Lower lobe of right lung (tissue), 2 donors: ENCODE measurements around the gene SZT2. TPM values are rescaled to one million over a fixed set of nuclear protein-coding genes. Genes with fewer than 3 reads are reported as not detected.

Experiments
- ATAC-seq, 2 donors: fragments of 200-7000 bp; cut with Tn5 transposase; one replicate each; pipeline ENCODE4 v1.9.1; 2020 to 2022; ENCODE audit warnings: mild to moderate bottlenecking in 2 of 2, moderate library complexity in 2 of 2
- DNase-seq: peaks from one replicate; pipeline ENCODE4 v3.0.0-alpha.2; 2020
- H3K27ac ChIP-seq: fragments of 200-600 bp; one replicate; pipeline ENCODE4 v1.8.0; 2022
- H3K27me3 ChIP-seq: fragments of 200-600 bp; one replicate; pipeline ENCODE4 v1.8.0; 2022; ENCODE audit warnings: low read depth
- H3K36me3 ChIP-seq: fragments of 200-600 bp; one replicate; pipeline ENCODE4 v1.8.0; 2022; ENCODE audit warnings: mild to moderate bottlenecking
- H3K4me1 ChIP-seq: fragments of 200-600 bp; one replicate; pipeline ENCODE4 v1.8.0; 2022
- H3K4me3 ChIP-seq: fragments of 200-600 bp; one replicate; pipeline ENCODE4 v1.8.0; 2022; ENCODE audit warnings: mild to moderate bottlenecking
- H3K9me3 ChIP-seq: fragments of 200-600 bp; one replicate; pipeline ENCODE4 v1.8.0; 2022
- intact Hi-C: fragments of 100-400 bp; cut with DNase I; formaldehyde crosslinking; loops from one replicate; pipeline ENCODE4 v1.11.0; 2022
- total RNA-seq: library from RNA; stranded (reverse); fragmentation: NEBNext Ultra II Directional; extraction: Animal tissue kit (Norgen Biotek cat#: 25700); gene quantifications from one replicate; pipeline ENCODE4 v1.2.1, GENCODE V29; 2021
- TF ChIP-seq, protein P1 (sequence below): fragments of 200-600 bp; IDR thresholded peaks from one replicate; pipeline ENCODE4 v1.8.0; 2022; ENCODE audit warnings: antibody characterized with exemption, mild to moderate bottlenecking
- donor health status: DM: no; HTN: yes; CAD: no; lungs with severe emphysema.

SZT2 gene
- total RNA-seq, 1 donor from 2014 or later, result 71.5 TPM

DNA sequence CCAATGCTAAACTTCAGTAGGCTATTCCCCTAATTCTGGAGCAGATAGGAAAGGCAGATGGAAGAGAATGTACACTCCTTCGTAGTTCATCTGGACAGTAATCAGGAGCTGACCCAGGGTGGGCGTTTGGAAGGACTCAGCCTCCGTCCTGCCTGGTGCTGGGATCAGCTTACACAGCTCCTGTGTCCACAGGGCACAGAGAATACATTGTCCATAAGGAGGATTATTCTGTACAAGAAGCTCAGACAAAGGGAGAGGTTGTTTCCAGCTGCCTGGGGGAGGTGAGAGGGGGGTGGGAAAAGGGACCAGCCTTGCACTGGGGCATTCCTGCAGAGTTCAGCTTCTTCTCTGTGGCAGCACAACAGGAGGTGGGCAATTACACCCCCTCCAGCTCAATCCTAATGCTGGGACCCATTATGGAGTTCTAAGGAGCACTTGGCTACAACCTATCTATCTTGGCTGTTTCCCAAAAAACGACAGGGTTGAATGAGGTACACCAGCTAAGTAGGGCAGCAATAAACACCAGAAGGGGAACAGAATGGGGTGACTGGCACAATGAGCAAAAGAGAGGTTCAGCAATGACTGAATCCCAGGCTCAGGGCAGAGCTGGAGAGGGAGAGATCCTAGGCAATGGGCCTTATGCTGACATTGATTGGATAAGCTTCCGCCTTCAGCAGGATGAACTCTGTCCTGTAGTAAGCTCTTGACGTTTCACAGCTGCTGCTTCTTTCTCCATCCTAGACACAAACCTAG lies 7.5 kb upstream of the SZT2 start:
- Histone ChIP-seq H3K4me1 (peaks cover 18% of the 10 kb centered on the region), H3K36me3 (peaks cover 76% of the 10 kb centered on the region), H3K27ac (no peak overlapping the region), H3K4me3 (no peak overlapping the region), H3K9me3 (no peaks in the 10 kb centered on the region), H3K27me3 (no peaks in the 10 kb centered on the region)
- intact Hi-C loops, result no loop called here
- DNase-seq (no peak), ATAC-seq (peak in 1 of 2 donors; percentile 18)
- TF ChIP-seq, protein P1, sequence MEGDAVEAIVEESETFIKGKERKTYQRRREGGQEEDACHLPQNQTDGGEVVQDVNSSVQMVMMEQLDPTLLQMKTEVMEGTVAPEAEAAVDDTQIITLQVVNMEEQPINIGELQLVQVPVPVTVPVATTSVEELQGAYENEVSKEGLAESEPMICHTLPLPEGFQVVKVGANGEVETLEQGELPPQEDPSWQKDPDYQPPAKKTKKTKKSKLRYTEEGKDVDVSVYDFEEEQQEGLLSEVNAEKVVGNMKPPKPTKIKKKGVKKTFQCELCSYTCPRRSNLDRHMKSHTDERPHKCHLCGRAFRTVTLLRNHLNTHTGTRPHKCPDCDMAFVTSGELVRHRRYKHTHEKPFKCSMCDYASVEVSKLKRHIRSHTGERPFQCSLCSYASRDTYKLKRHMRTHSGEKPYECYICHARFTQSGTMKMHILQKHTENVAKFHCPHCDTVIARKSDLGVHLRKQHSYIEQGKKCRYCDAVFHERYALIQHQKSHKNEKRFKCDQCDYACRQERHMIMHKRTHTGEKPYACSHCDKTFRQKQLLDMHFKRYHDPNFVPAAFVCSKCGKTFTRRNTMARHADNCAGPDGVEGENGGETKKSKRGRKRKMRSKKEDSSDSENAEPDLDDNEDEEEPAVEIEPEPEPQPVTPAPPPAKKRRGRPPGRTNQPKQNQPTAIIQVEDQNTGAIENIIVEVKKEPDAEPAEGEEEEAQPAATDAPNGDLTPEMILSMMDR, result no peak

DNA sequence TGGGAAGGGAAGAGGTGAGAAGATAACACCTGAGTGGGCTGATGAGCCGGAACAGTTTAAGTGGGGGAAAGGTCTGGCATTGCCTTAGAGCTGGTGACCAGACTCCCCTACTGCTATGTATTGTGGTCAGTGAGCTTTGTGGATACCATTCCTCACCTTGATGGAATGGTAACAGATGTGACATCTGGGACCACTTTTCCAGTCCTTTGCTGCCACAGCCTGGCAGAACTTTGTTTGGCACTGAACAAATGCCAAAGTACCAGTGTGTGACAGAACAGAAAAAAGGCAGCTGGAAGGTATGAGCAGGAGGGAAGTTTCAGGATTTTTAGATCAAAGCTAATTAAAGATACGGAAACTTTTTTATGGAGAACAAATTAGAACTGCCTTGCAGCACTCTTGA lies 6.2 kb upstream of the SZT2 start:
- Histone ChIP-seq H3K4me3 (no peak overlapping the region), H3K27ac (no peak overlapping the region), H3K36me3 (peaks cover 74% of the 10 kb centered on the region), H3K9me3 (no peaks in the 10 kb centered on the region), H3K27me3 (no peaks in the 10 kb centered on the region), H3K4me1 (peaks cover 28% of the 10 kb centered on the region)
- TF ChIP-seq, protein P1, result peak; percentile 12
- DNase-seq (no peak), ATAC-seq (no peak)
- intact Hi-C loops, result no loop called here

DNA sequence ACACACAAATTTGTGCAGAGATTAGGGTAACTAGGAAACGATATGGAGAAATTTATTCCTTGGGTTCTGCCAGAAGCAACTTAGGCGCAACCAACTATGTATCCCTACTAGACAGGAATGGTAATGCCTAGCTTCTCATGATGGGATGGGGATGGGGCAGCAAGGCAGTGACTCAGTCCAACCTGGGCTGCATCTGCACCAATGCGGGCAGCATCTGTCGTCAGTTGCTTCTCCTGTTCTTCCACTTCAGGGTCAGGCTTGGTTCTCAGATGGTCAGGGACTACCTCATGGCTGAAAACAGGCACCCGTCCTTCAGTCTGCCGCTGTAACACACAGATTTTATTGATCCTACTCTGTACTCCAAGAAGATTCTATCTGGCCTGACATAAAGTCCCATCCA lies 3.0 kb upstream of the SZT2 start:
- TF ChIP-seq, protein P1, result no peak
- Histone ChIP-seq H3K27me3 (no peaks in the 10 kb centered on the region), H3K27ac (no peak overlapping the region), H3K9me3 (no peaks in the 10 kb centered on the region), H3K36me3 (peaks cover 59% of the 10 kb centered on the region), H3K4me1 (peaks cover 44% of the 10 kb centered on the region), H3K4me3 (no peak overlapping the region)
- intact Hi-C loops, result no loop called here
- no peak for DNase-seq
- no peak for ATAC-seq

DNA sequence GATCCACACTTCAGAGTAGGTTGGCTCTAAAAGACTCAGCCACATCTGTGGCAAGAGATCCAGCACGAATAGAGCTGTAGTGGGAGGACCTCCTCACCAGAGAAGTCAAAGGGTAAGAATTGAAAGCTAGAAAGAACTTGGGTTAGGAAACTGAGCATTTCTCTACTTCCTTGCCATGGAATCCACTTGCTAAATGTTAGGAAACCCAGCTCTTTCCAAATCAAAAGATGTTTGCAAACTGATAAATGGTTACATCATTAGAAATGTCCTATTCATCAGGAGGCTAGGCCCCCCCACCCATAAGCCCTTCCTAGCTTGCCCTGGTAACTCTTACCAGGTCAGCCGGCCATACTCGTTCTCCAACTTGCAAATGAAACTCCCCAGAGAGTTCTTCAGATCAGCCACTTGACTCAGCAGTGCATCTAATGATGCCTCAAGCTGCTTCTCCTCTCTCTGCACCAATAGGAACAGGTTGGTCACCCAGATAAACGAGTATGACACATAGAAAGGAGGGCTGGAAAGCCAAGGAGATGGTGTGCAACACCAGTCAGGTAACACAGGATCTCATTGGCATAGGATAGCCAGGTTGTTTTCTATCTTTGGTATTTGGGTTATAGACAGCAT lies 1.6 kb upstream of the SZT2 start:
- H3K27me3 ChIP-seq, result no peaks in the 10 kb centered on the region
- peaks cover 33% of the 10 kb centered on the region for H3K4me1 ChIP-seq
- H3K4me3 ChIP-seq, result peak overlapping the region; percentile 83
- H3K36me3 ChIP-seq, result peaks cover 45% of the 10 kb centered on the region
- DNase-seq (no peak), ATAC-seq (peak in 1 of 2 donors; percentile 2)
- H3K9me3 ChIP-seq, result no peaks in the 10 kb centered on the region
- intact Hi-C loops, result no loop called here
- no peak overlapping the region for H3K27ac ChIP-seq
- TF ChIP-seq, protein P1, result no peak

DNA sequence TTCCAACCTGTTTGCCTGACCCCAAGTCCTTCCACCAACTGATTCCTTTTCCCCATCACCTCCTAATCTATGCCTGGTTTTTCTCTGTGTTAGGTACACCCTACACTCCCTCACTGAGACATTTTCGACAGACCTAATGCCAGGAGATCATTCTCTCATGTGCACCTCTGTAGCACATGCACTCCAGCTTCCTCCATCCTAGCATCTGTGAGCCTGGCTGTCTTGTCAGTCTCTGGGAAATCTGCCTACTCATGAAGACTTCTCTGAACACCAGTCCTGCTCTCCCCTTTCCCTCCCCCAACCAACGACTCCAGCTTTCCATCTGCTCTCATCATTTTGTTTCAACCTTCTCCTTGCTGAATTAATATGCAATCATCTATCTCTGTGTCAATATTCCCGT lies 1.1 kb upstream of the SZT2 start:
- peak overlapping the region; percentile 83 for H3K4me3 ChIP-seq
- no peak for DNase-seq
- H3K36me3 ChIP-seq, result peaks cover 40% of the 10 kb centered on the region
- peaks cover 33% of the 10 kb centered on the region for H3K4me1 ChIP-seq
- no peak for ATAC-seq
- peak overlapping the region; percentile 85 for H3K27ac ChIP-seq
- intact Hi-C loops, result no loop called here
- H3K27me3 ChIP-seq, result no peaks in the 10 kb centered on the region
- TF ChIP-seq, protein P1, result no peak
- H3K9me3 ChIP-seq, result no peaks in the 10 kb centered on the region
